GM23338 (cell line): Measurements from ENCODE around the gene OR2AE1. TPM values are rescaled to one million over a fixed set of nuclear protein-coding genes. Genes with fewer than 3 reads are reported as not detected.
A peak's percentile ranks its signal among the peaks of the same experiment; 100 is the strongest.

Source experiments
- ATAC-seq: fragments of 200-7000 bp; cut with Tn5 transposase; 3 replicates; pipeline ENCODE4 v1.9.1; 2020
- DNase-seq: peaks from one replicate; pipeline ENCODE4 v3.0.0-alpha.2; 2015; ENCODE audit warnings: low spot score
- H2AFZ ChIP-seq: fragments of 200-600 bp; sonication (generic); 2 replicates; pipeline ENCODE4 v1.8.0; 2016; ENCODE audit warnings: antibody characterized with exemption, mild to moderate bottlenecking, moderate library complexity
- H3F3A ChIP-seq: fragments of 200-600 bp; sonication (generic); replicated peaks from 2 replicates; pipeline ENCODE4 v1.8.0; 2017; ENCODE audit warnings: antibody characterized with exemption, mixed run types, low read depth
- H3K27ac ChIP-seq: fragments of 200-600 bp; sonication (generic); 2 replicates; pipeline ENCODE4 v1.6.1; 2016; ENCODE audit warnings: low read depth
- H3K27me3 ChIP-seq: fragments of 200-600 bp; sonication (generic); 2 replicates; pipeline ENCODE4 v1.8.0; 2016; ENCODE audit warnings: mild to moderate bottlenecking, mixed run types, moderate library complexity; ENCODE audit not compliant: insufficient read depth
- H3K36me3 ChIP-seq: fragments of 200-600 bp; sonication (generic); 2 replicates; pipeline ENCODE4 v1.8.0; 2016; ENCODE audit warnings: mild to moderate bottlenecking; ENCODE audit not compliant: insufficient read depth
- H3K4me1 ChIP-seq: fragments of 200-600 bp; sonication (generic); 2 replicates; pipeline ENCODE4 v1.8.0; 2016; ENCODE audit warnings: mild to moderate bottlenecking, moderate library complexity; ENCODE audit not compliant: insufficient read depth
- H3K4me2 ChIP-seq: fragments of 200-600 bp; sonication (generic); 2 replicates; pipeline ENCODE4 v1.7.1; 2017; ENCODE audit warnings: mixed run types
- H3K4me3 ChIP-seq: fragments of 200-600 bp; sonication (generic); 2 replicates; pipeline ENCODE4 v1.6.1; 2016; ENCODE audit warnings: mixed run types
- H3K79me2 ChIP-seq: fragments of 200-600 bp; sonication (generic); replicated peaks from 2 replicates; pipeline ENCODE4 v1.8.0; 2017; ENCODE audit warnings: mild to moderate bottlenecking; ENCODE audit not compliant: insufficient read depth
- H3K9me2 ChIP-seq: fragments of 200-600 bp; sonication (generic); 2 replicates; pipeline ENCODE4 v1.8.0; 2017; ENCODE audit not compliant: insufficient read depth
- H4K20me1 ChIP-seq: fragments of 200-600 bp; sonication (generic); replicated peaks from 2 replicates; pipeline ENCODE4 v1.8.0; 2017; ENCODE audit warnings: mild to moderate bottlenecking; ENCODE audit not compliant: insufficient read depth
- H3K27ac Mint-ChIP-seq: 2 replicates; pipeline ENCODE4 v1.8.0; 2020; ENCODE audit warnings: inconsistent platforms, mild to moderate bottlenecking, moderate library complexity, mixed read lengths
- H3K27me3 Mint-ChIP-seq: 3 replicates; pipeline ENCODE4 v1.8.0; 2022; ENCODE audit warnings: low read depth, mild to moderate bottlenecking, moderate library complexity, mixed read lengths, inconsistent platforms; ENCODE audit not compliant: insufficient read depth, poor library complexity
- H3K36me3 Mint-ChIP-seq: 3 replicates; pipeline ENCODE4 v1.8.0; 2021; ENCODE audit warnings: low read depth, mild to moderate bottlenecking, inconsistent platforms, moderate library complexity, mixed read lengths
- H3K4me1 Mint-ChIP-seq: 3 replicates; pipeline ENCODE4 v1.8.0; 2020; ENCODE audit warnings: mild to moderate bottlenecking, inconsistent platforms, mixed read lengths
- H3K4me3 Mint-ChIP-seq: 3 replicates; pipeline ENCODE4 v1.8.0; 2021; ENCODE audit warnings: moderate library complexity, mild to moderate bottlenecking, inconsistent platforms, mixed read lengths
- H3K9me3 Mint-ChIP-seq: 3 replicates; pipeline ENCODE4 v1.8.0; 2020; ENCODE audit warnings: moderate library complexity, mild to moderate bottlenecking, inconsistent platforms, mixed read lengths
- EZH2 ChIP-seq: fragments of 200-600 bp; sonication (generic); IDR thresholded peaks from one replicate; pipeline ENCODE4 v1.8.0; 2017; ENCODE audit warnings: antibody characterized with exemption, mild to moderate bottlenecking, low read depth; ENCODE audit not compliant: unreplicated experiment
- EZH2phosphoT487 ChIP-seq: fragments of 200-600 bp; sonication (generic); IDR thresholded peaks from one replicate; pipeline ENCODE4 v1.8.1; 2018; ENCODE audit warnings: antibody characterized with exemption; ENCODE audit not compliant: unreplicated experiment
- JUNB ChIP-seq: IDR thresholded peaks from one replicate; pipeline ENCODE4 v1.6.1; 2016; ENCODE audit warnings: antibody characterized with exemption; ENCODE audit not compliant: unreplicated experiment
- NANOG ChIP-seq: IDR thresholded peaks from 2 replicates; pipeline ENCODE4 v1.6.1; 2016; ENCODE audit warnings: antibody characterized with exemption, borderline replicate concordance
- STAT1 ChIP-seq: IDR thresholded peaks from one replicate; pipeline ENCODE4 v1.6.1; 2016; ENCODE audit warnings: antibody characterized with exemption; ENCODE audit not compliant: unreplicated experiment
- ZNF331 ChIP-seq: fragments of 250-450 bp; sonication (Bioruptor Pico); IDR thresholded peaks from 2 replicates; pipeline ENCODE4 v1.5.0; 2020; ENCODE audit warnings: low read depth, mild to moderate bottlenecking, moderate library complexity
- polyA plus RNA-seq: library from polyadenylated mRNA; unstranded; fragments of >200 nt; fragmentation: Nextera tagmentation; extraction: Ambion mirVana; gene quantifications from 2 replicates; pipeline ENCODE4 v1.2.1, GENCODE V29; 2016
- total RNA-seq: library from RNA; depleted of rRNA; stranded (reverse); fragments of >200 nt; shearing (Covaris generic); gene quantifications from 2 replicates; pipeline ENCODE4 v1.2.3, GENCODE V29; 2014
- TF ChIP-seq, protein P1 (sequence below): IDR thresholded peaks from one replicate; pipeline ENCODE4 v1.6.1; 2018; ENCODE audit warnings: antibody characterized with exemption; ENCODE audit not compliant: unreplicated experiment
- TF ChIP-seq, protein P2 (sequence below), 2 experiments: fragments of 200-600 bp in 1 of 2; sonication (generic) in 1 of 2; conservative IDR thresholded peaks; 2 replicates each; pipeline versions ENCODE4 v1.5.1 to v1.6.1; 2016 to 2017; ENCODE audit warnings: antibody characterized with exemption in 2 of 2, low read depth in 2 of 2, mild to moderate bottlenecking in 2 of 2, moderate library complexity in 1 of 2
- TF ChIP-seq, protein P3 (sequence below): fragments of 250-450 bp; sonication (Bioruptor Pico); IDR thresholded peaks from 2 replicates; pipeline ENCODE4 v1.5.0; 2020; ENCODE audit warnings: mild to moderate bottlenecking, moderate library complexity

Gene OR2AE1
- total and polyA plus RNA-seq, 2 experiments from 2014 or later: not detected

DNA sequence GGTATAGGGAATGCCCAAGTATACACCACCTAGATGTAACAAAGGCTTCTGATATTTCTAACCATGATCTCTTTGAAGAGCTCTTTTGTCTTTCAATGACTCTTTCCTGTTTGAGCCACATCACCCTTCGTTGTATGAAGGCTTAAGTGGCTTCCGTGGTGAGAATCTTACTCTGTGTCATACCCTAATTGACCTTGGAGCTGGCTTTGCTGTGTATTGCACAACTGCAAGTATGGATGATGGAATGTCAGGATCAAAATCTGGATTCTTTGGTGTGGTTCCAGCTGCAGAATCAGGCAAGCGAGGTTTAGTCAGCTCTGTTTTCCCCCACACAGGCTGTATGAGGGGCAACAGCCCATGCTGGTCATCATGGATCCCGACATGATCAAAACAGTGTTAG, 33.0 kb downstream of the OR2AE1 start (continued):
- TF ChIP-seq, protein P1, sequence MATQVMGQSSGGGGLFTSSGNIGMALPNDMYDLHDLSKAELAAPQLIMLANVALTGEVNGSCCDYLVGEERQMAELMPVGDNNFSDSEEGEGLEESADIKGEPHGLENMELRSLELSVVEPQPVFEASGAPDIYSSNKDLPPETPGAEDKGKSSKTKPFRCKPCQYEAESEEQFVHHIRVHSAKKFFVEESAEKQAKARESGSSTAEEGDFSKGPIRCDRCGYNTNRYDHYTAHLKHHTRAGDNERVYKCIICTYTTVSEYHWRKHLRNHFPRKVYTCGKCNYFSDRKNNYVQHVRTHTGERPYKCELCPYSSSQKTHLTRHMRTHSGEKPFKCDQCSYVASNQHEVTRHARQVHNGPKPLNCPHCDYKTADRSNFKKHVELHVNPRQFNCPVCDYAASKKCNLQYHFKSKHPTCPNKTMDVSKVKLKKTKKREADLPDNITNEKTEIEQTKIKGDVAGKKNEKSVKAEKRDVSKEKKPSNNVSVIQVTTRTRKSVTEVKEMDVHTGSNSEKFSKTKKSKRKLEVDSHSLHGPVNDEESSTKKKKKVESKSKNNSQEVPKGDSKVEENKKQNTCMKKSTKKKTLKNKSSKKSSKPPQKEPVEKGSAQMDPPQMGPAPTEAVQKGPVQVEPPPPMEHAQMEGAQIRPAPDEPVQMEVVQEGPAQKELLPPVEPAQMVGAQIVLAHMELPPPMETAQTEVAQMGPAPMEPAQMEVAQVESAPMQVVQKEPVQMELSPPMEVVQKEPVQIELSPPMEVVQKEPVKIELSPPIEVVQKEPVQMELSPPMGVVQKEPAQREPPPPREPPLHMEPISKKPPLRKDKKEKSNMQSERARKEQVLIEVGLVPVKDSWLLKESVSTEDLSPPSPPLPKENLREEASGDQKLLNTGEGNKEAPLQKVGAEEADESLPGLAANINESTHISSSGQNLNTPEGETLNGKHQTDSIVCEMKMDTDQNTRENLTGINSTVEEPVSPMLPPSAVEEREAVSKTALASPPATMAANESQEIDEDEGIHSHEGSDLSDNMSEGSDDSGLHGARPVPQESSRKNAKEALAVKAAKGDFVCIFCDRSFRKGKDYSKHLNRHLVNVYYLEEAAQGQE: no peak
- TF ChIP-seq STAT1 (no peak), ZNF331 (CRISPR knock-in tag) (no peak)

DNA sequence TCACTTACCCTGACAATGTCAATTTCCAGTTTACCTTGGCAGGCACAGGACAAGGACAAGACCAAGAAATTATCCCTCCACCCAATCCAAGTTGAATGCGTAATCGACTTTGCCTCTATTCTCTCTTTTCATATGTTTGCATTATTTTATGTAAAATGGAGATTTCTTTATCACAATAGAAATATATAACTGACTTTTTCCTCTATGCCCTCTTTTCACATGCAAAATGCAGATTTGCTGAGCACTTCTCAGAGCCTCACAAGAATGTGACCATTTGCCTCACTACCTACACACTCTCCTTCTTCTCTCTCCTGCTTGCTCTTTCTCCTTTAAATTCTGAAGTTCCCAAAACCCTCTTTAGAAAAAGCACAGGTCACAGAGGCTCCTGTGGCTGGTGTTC, 33.9 kb downstream of the OR2AE1 start:
- Histone ChIP-seq H3K36me3 (no peaks in the 10 kb centered on the region), H3K4me2 (peak overlapping the region; percentile 56), H2AFZ (no peak overlapping the region), H3K27ac (peak overlapping the region; percentile 72), H4K20me1 (no peaks in the 10 kb centered on the region), H3K4me3 (no peak overlapping the region), H3K9me2 (no peaks in the 10 kb centered on the region), H3K79me2 (no peaks in the 10 kb centered on the region), H3F3A (no peaks in the 10 kb centered on the region), H3K27me3 (no peaks in the 10 kb centered on the region), H3K4me1 (peaks cover 55% of the 10 kb centered on the region)
- Mint-ChIP-seq H3K36me3 (no peaks in the 10 kb centered on the region), H3K4me1 (peaks cover 54% of the 10 kb centered on the region), H3K4me3 (peak overlapping the region; percentile 13; the same call in 1 of the 3 replicates), H3K9me3 (no peaks in the 10 kb centered on the region), H3K27ac (peak overlapping the region; percentile 86), H3K27me3 (peaks cover 5% of the 10 kb centered on the region)
- no peak for DNase-seq
- ATAC-seq: no peak
- no peak for TF ChIP-seq JUNB
- TF ChIP-seq, protein P2, sequence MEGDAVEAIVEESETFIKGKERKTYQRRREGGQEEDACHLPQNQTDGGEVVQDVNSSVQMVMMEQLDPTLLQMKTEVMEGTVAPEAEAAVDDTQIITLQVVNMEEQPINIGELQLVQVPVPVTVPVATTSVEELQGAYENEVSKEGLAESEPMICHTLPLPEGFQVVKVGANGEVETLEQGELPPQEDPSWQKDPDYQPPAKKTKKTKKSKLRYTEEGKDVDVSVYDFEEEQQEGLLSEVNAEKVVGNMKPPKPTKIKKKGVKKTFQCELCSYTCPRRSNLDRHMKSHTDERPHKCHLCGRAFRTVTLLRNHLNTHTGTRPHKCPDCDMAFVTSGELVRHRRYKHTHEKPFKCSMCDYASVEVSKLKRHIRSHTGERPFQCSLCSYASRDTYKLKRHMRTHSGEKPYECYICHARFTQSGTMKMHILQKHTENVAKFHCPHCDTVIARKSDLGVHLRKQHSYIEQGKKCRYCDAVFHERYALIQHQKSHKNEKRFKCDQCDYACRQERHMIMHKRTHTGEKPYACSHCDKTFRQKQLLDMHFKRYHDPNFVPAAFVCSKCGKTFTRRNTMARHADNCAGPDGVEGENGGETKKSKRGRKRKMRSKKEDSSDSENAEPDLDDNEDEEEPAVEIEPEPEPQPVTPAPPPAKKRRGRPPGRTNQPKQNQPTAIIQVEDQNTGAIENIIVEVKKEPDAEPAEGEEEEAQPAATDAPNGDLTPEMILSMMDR (conservative IDR thresholded peaks at IDR 0.05; ENCODE audit: low read depth in 2 of 2): no peak
- no peak for TF ChIP-seq ZNF331 (CRISPR knock-in tag)
- TF ChIP-seq EZH2: no peak
- TF ChIP-seq STAT1: no peak
- no peak for TF ChIP-seq EZH2phosphoT487
- TF ChIP-seq NANOG: no peak
- TF ChIP-seq, protein P1: no peak
- TF ChIP-seq, protein P3, sequence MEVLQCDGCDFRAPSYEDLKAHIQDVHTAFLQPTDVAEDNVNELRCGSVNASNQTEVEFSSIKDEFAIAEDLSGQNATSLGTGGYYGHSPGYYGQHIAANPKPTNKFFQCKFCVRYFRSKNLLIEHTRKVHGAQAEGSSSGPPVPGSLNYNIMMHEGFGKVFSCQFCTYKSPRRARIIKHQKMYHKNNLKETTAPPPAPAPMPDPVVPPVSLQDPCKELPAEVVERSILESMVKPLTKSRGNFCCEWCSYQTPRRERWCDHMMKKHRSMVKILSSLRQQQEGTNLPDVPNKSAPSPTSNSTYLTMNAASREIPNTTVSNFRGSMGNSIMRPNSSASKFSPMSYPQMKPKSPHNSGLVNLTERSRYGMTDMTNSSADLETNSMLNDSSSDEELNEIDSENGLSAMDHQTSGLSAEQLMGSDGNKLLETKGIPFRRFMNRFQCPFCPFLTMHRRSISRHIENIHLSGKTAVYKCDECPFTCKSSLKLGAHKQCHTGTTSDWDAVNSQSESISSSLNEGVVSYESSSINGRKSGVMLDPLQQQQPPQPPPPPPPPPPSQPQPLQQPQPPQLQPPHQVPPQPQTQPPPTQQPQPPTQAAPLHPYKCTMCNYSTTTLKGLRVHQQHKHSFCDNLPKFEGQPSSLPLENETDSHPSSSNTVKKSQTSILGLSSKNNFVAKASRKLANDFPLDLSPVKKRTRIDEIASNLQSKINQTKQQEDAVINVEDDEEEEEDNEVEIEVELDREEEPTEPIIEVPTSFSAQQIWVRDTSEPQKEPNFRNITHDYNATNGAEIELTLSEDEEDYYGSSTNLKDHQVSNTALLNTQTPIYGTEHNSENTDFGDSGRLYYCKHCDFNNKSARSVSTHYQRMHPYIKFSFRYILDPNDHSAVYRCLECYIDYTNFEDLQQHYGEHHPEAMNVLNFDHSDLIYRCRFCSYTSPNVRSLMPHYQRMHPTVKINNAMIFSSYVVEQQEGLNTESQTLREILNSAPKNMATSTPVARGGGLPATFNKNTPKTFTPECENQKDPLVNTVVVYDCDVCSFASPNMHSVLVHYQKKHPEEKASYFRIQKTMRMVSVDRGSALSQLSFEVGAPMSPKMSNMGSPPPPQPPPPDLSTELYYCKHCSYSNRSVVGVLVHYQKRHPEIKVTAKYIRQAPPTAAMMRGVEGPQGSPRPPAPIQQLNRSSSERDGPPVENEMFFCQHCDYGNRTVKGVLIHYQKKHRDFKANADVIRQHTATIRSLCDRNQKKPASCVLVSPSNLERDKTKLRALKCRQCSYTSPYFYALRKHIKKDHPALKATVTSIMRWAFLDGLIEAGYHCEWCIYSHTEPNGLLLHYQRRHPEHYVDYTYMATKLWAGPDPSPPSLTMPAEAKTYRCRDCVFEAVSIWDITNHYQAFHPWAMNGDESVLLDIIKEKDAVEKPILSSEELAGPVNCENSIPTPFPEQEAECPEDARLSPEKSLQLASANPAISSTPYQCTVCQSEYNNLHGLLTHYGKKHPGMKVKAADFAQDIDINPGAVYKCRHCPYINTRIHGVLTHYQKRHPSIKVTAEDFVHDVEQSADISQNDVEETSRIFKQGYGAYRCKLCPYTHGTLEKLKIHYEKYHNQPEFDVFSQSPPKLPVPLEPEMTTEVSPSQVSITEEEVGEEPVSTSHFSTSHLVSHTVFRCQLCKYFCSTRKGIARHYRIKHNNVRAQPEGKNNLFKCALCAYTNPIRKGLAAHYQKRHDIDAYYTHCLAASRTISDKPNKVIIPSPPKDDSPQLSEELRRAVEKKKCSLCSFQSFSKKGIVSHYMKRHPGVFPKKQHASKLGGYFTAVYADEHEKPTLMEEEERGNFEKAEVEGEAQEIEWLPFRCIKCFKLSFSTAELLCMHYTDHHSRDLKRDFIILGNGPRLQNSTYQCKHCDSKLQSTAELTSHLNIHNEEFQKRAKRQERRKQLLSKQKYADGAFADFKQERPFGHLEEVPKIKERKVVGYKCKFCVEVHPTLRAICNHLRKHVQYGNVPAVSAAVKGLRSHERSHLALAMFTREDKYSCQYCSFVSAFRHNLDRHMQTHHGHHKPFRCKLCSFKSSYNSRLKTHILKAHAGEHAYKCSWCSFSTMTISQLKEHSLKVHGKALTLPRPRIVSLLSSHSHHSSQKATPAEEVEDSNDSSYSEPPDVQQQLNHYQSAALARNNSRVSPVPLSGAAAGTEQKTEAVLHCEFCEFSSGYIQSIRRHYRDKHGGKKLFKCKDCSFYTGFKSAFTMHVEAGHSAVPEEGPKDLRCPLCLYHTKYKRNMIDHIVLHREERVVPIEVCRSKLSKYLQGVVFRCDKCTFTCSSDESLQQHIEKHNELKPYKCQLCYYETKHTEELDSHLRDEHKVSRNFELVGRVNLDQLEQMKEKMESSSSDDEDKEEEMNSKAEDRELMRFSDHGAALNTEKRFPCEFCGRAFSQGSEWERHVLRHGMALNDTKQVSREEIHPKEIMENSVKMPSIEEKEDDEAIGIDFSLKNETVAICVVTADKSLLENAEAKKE (CRISPR knock-in tag): no peak
